Kidney epithelial cell (primary cell): ENCODE data around the gene CCDC136. TPM values are rescaled to one million over a fixed set of nuclear protein-coding genes. Genes with fewer than 3 reads are reported as not detected.

Experiments
- DNase-seq: peaks from one replicate; pipeline ENCODE4 v3.0.0-alpha.2; 2010; ENCODE audit warnings: low read depth
- H3K27me3 ChIP-seq: 2 replicates; pipeline ENCODE4 v1.6.0; 2011; ENCODE audit warnings: low read length; ENCODE audit not compliant: control insufficient read depth, insufficient read depth
- H3K36me3 ChIP-seq: 2 replicates; pipeline ENCODE4 v1.5.1; 2011; ENCODE audit warnings: low read length; ENCODE audit not compliant: control insufficient read depth, insufficient read depth
- H3K4me3 ChIP-seq: 2 replicates; pipeline ENCODE4 v1.5.1; 2011; ENCODE audit warnings: low read depth, mild to moderate bottlenecking, control low read depth, low read length
- CTCF ChIP-seq: IDR thresholded peaks from 2 replicates; pipeline ENCODE4 v1.5.1; 2011; ENCODE audit warnings: mild to moderate bottlenecking, moderate library complexity, low read length, control low read depth, inconsistent platforms; ENCODE audit not compliant: insufficient read depth, poor library complexity, severe bottlenecking
- total RNA-seq: library from RNA; depleted of rRNA; stranded (reverse); fragments of >200 nt; gene quantifications from 2 replicates; pipeline ENCODE4 v1.2.3, GENCODE V29; 2015

The CCDC136 gene
- total RNA-seq, 1 donor from 2014 or later: 7.2 TPM

GRCh38 chr7:128801667-128802418 lies 10.1 kb downstream of the CCDC136 start:
- TF ChIP-seq CTCF: no peak

GRCh38 chr7:128804484-128804883 lies 12.7 kb downstream of the CCDC136 start:
- Histone ChIP-seq H3K27me3 (no peaks in the 10 kb centered on the region), H3K36me3 (no peaks in the 10 kb centered on the region), H3K4me3 (no peak overlapping the region)
- TF ChIP-seq CTCF: no peak
- DNase-seq: no peak

More at GRCh38 chr7:128801667-128802418, 10.1 kb downstream of the CCDC136 start:
- Histone ChIP-seq H3K27me3 (no peaks in the 10 kb centered on the region), H3K4me3 (no peak overlapping the region), H3K36me3 (no peaks in the 10 kb centered on the region)
- DNase-seq: no peak

- Histone ChIP-seq H3K27me3 (no peaks in the 10 kb centered on the region), H3K4me3 (no peak overlapping the region), H3K36me3 (no peaks in the 10 kb centered on the region)
- no peak for DNase-seq
- no peak for TF ChIP-seq CTCF
Observed at GRCh38 chr7:128805225-128805624, 13.5 kb downstream of the CCDC136 start.

- H3K36me3 ChIP-seq: no peaks in the 10 kb centered on the region
- DNase-seq: no peak
Observed at GRCh38 chr7:128807191-128807590, 15.4 kb downstream of the CCDC136 start.

GRCh38 chr7:128809363-128809762 lies 17.6 kb downstream of the CCDC136 start:
- Histone ChIP-seq H3K4me3 (no peak overlapping the region), H3K27me3 (no peaks in the 10 kb centered on the region), H3K36me3 (no peaks in the 10 kb centered on the region)
- TF ChIP-seq CTCF: no peak
- DNase-seq: no peak

More at GRCh38 chr7:128807191-128807590, 15.4 kb downstream of the CCDC136 start:
- Histone ChIP-seq H3K4me3 (no peak overlapping the region), H3K27me3 (no peaks in the 10 kb centered on the region)
- TF ChIP-seq CTCF: no peak

- DNase-seq: no peak
- H3K4me3 ChIP-seq: no peak overlapping the region
Observed at GRCh38 chr7:128810473-128810872, 18.7 kb downstream of the CCDC136 start.

More at GRCh38 chr7:128810473-128810872, 18.7 kb downstream of the CCDC136 start:
- Histone ChIP-seq H3K36me3 (no peaks in the 10 kb centered on the region), H3K27me3 (no peaks in the 10 kb centered on the region)
- TF ChIP-seq CTCF: no peak
